ENCODE results near the gene SIGLEC10. TPM values are rescaled to one million over a fixed set of nuclear protein-coding genes. Genes with fewer than 3 reads are reported as not detected.

The SIGLEC10 gene
- total and polyA plus RNA-seq, 2 of the 4 experiments (the other 2 are of a cell fraction), result not detected

DNA sequence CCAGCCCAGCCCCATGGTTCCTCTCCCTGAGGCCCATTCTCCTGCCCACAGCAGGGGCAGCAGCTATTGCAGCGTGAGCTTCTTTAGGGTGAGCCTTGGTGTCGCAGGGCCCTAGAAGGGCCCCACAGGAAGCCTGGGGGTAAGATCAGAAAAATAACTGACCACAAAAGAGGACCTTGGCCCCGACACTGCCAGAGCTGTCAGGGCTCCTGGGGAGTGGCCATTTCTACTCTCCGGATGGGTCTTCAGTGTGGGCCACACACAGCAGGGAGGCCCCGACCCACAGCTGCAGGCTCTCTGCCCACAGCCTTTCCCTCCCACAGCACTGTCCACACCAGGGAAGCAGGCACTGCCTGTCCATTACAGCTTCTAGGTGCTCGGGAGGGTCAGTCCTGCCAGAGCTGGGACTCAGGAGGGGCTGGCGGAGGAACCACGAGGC is 44.3 kb upstream of the SIGLEC10 start:
- intact Hi-C loops (cut with micrococcal nuclease) (no loop called here), in situ Hi-C loops (cut with MboI; ENCODE audit: low sequenced_read_pairs) (no loop called here), dilution Hi-C loops (cut with HindIII; ENCODE audit: low sequenced_read_pairs, unreplicated experiment) (no loop called here)
- Histone ChIP-seq H2BK120ac (ENCODE audit: low read depth, low read length) (no peak overlapping the region), H4K8ac (ENCODE audit: low read depth in 2 of 2, low read length in 2 of 2) (no peak overlapping the region), H2BK20ac (ENCODE audit: low read depth, low read length) (no peak overlapping the region), H3K14ac (replicated peaks; ENCODE audit: low read depth, low read length) (no peak overlapping the region), H3K4me1 (ENCODE audit: control insufficient read depth, insufficient read depth, low read length) (no peaks in the 10 kb centered on the region), H2AK9ac (replicated peaks; ENCODE audit: low read depth, low read length, poor library complexity) (no peak overlapping the region), H3K18ac (ENCODE audit: low read depth, low read length) (no peak overlapping the region), H3K4me2 (ENCODE audit: low read depth, low read length) (no peak overlapping the region), H4K20me1 (ENCODE audit: insufficient read depth, low read length) (no peaks in the 10 kb centered on the region), H3K4me3 (ENCODE audit: insufficient read depth, low read depth, low read length) (no peak overlapping the region), H3K23ac (ENCODE audit: low read depth, low read length) (no peak overlapping the region), H3K36me3 (ENCODE audit: control insufficient read depth, insufficient read depth, low read length) (no peaks in the 10 kb centered on the region), H3K56ac (ENCODE audit: extremely low read depth, insufficient read depth, low read length) (no peak overlapping the region), H3K9me3 (ENCODE audit: control insufficient read depth, insufficient read depth, low read length) (peaks cover 2% of the 10 kb centered on the region; the same call in 1 of the 2 replicates), H3K9me1 (ENCODE audit: insufficient read depth, low read length) (no peaks in the 10 kb centered on the region), H2AK5ac (ENCODE audit: low read depth, low read length) (no peak overlapping the region), H2BK15ac (ENCODE audit: low read depth, low read length) (no peak overlapping the region), H3K9ac (ENCODE audit: low read depth, low read length) (no peak overlapping the region), H4K91ac (ENCODE audit: insufficient read depth, low read depth, low read length) (no peak overlapping the region), H2BK5ac (ENCODE audit: low read depth, low read length, poor library complexity, severe bottlenecking) (no peak overlapping the region), H3K27me3 (ENCODE audit: control insufficient read depth, insufficient read depth, low read length) (no peaks in the 10 kb centered on the region), H3K27ac (ENCODE audit: insufficient read depth, low read length) (no peak overlapping the region), H3K4ac (ENCODE audit: low read depth, low read length) (no peak overlapping the region), H4K5ac (ENCODE audit: low read depth, low read length) (no peak overlapping the region), H2AFZ (replicated peaks; ENCODE audit: low read length, poor library complexity) (no peak overlapping the region), H3K79me1 (ENCODE audit: low read depth in 1 of 2, low read length in 2 of 2) (no peaks in the 10 kb centered on the region)
- POLR2A ChIA-PET (ENCODE audit: unreplicated experiment), result no interaction called here
- ATAC-seq (ENCODE audit: low read depth) (no peak), DNase-seq (no peak)
- CTCF ChIA-PET, result no interaction called here
- WGBS, 2 experiments (ENCODE audit: extremely low coverage in 2 of 2, insufficient read length in 1 of 2), result 80% methylated on average over 1 of the region's 8 CpGs; no CpG with 5 or more reads in 1 of the 2 experiments
- TF ChIP-seq, protein P1, sequence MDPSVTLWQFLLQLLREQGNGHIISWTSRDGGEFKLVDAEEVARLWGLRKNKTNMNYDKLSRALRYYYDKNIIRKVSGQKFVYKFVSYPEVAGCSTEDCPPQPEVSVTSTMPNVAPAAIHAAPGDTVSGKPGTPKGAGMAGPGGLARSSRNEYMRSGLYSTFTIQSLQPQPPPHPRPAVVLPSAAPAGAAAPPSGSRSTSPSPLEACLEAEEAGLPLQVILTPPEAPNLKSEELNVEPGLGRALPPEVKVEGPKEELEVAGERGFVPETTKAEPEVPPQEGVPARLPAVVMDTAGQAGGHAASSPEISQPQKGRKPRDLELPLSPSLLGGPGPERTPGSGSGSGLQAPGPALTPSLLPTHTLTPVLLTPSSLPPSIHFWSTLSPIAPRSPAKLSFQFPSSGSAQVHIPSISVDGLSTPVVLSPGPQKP (IDR thresholded peaks at IDR 0.05; ENCODE audit: borderline replicate concordance, low read depth, low read length), result no peak
- TF ChIP-seq RFX5 (IDR thresholded peaks at IDR 0.05; ENCODE audit: low read depth, low read length) (no peak), BHLHE40 (IDR thresholded peaks at IDR 0.05; ENCODE audit: low read depth, low read length) (no peak), SMC3 (IDR thresholded peaks at IDR 0.05; ENCODE audit: low read depth, low read length) (no peak), CEBPB (IDR thresholded peaks at IDR 0.05; ENCODE audit: low read depth, low read length) (no peak), CHD1 (IDR thresholded peaks at IDR 0.05; ENCODE audit: low read depth, low read length) (no peak), NFE2L2 (IDR thresholded peaks at IDR 0.05; ENCODE audit: low read depth, low read length) (no peak), RCOR1 (IDR thresholded peaks at IDR 0.05; ENCODE audit: insufficient replicate concordance, low read length) (no peak), MAZ (IDR thresholded peaks at IDR 0.05; ENCODE audit: borderline replicate concordance, low read depth, low read length) (no peak), RAD21 (IDR thresholded peaks at IDR 0.05; ENCODE audit: low read length) (no peak), FOS (IDR thresholded peaks at IDR 0.05; ENCODE audit: low read depth, low read length) (no peak), MAFK (IDR thresholded peaks at IDR 0.05; ENCODE audit: low read depth, low read length) (no peak), MXI1 (IDR thresholded peaks at IDR 0.05; ENCODE audit: borderline replicate concordance, low read depth, low read length) (no peak), POLR2A (IDR thresholded peaks at IDR 0.05; ENCODE audit: low read depth, low read length) (no peak)
- TF ChIP-seq, protein P2, sequence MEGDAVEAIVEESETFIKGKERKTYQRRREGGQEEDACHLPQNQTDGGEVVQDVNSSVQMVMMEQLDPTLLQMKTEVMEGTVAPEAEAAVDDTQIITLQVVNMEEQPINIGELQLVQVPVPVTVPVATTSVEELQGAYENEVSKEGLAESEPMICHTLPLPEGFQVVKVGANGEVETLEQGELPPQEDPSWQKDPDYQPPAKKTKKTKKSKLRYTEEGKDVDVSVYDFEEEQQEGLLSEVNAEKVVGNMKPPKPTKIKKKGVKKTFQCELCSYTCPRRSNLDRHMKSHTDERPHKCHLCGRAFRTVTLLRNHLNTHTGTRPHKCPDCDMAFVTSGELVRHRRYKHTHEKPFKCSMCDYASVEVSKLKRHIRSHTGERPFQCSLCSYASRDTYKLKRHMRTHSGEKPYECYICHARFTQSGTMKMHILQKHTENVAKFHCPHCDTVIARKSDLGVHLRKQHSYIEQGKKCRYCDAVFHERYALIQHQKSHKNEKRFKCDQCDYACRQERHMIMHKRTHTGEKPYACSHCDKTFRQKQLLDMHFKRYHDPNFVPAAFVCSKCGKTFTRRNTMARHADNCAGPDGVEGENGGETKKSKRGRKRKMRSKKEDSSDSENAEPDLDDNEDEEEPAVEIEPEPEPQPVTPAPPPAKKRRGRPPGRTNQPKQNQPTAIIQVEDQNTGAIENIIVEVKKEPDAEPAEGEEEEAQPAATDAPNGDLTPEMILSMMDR (conservative IDR thresholded peaks at IDR 0.05; ENCODE audit: low read depth, low read length), result no peak
- TF ChIP-seq, protein P3, sequence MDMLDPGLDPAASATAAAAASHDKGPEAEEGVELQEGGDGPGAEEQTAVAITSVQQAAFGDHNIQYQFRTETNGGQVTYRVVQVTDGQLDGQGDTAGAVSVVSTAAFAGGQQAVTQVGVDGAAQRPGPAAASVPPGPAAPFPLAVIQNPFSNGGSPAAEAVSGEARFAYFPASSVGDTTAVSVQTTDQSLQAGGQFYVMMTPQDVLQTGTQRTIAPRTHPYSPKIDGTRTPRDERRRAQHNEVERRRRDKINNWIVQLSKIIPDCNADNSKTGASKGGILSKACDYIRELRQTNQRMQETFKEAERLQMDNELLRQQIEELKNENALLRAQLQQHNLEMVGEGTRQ (IDR thresholded peaks at IDR 0.05; ENCODE audit: low read depth, low read length), result no peak
- BruUV-seq (replicated peaks), result no TSS peak

Data from IMR-90 (cell line).